Neural cell (in vitro differentiated cells): Measurements from ENCODE around the gene TRPM1.

Source experiments
- EP300 ChIP-seq: fragments of 450-650 bp; conservative IDR thresholded peaks from 2 replicates; pipeline ENCODE4 v1.6.1; 2014; ENCODE audit warnings: antibody characterized with exemption, mild to moderate bottlenecking, moderate library complexity; ENCODE audit not compliant: poor library complexity, severe bottlenecking
- EZH2 ChIP-seq: fragments of 200-600, 300-800 bp; shearing (Covaris generic), sonication (generic); IDR thresholded peaks from 2 replicates; pipeline ENCODE4 v1.6.1; 2014; ENCODE audit warnings: antibody characterized with exemption, low read length, borderline replicate concordance, mild to moderate bottlenecking; ENCODE audit not compliant: insufficient read depth, poor library complexity, severe bottlenecking
- POLR2AphosphoS5 ChIP-seq: IDR thresholded peaks from 2 replicates; pipeline ENCODE4 v1.6.1; 2012
- RAD21 ChIP-seq: fragments of 450-650 bp; conservative IDR thresholded peaks from 2 replicates; pipeline ENCODE4 v1.6.1; 2014; ENCODE audit warnings: antibody characterized with exemption, mild to moderate bottlenecking, moderate library complexity
- TF ChIP-seq, protein P1 (sequence below): fragments of 450-650 bp; IDR thresholded peaks from 2 replicates; pipeline ENCODE4 v1.5.1; 2014; ENCODE audit warnings: antibody characterized with exemption, mild to moderate bottlenecking, moderate library complexity; ENCODE audit not compliant: poor library complexity, severe bottlenecking
- TF ChIP-seq, protein P2 (sequence below): IDR thresholded peaks from 2 replicates; pipeline ENCODE4 v1.6.1; 2012; ENCODE audit warnings: borderline replicate concordance

DNA sequence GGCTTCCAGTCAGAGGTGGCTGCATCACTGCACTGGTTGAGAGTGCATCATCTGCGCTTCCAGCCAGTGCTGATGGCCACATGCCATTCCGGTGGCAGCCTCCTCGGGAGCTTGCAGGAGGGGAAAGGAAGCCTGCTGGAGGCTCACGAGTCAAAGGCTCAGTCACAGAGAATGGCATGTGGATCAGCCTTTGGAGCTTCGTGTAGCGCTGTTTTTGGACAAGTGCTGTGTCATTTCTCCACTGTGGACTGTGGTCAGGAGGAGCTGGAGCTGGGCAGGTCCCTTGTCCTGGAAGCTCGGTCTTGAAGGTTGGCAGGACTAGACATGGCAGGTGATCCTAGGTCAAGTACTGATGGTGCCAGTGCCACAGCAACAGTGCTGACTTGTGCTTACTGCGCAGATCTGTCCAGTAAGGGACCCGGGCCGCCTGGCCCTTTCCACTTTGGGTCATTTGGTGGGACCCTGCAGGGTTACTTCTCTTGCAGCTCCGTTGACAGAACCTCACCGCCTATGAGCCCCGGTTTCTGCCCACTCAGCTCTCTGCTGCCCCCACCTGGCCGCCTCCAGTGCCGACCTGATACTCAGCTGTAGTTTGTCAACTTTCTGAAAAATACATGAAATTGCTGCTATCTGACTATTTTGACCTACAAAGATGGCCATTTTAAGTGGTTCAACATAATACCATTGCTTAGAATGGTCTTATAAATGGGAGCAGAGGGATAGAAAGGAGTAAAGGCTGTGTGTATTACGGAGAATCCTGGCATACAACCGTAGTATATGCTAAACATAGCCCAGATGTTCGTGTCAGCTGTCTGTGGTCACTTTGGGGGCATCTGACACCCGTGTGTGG, 27.6 kb upstream of the TRPM1 start:
- TF ChIP-seq POLR2AphosphoS5: no peak
- TF ChIP-seq, protein P1, sequence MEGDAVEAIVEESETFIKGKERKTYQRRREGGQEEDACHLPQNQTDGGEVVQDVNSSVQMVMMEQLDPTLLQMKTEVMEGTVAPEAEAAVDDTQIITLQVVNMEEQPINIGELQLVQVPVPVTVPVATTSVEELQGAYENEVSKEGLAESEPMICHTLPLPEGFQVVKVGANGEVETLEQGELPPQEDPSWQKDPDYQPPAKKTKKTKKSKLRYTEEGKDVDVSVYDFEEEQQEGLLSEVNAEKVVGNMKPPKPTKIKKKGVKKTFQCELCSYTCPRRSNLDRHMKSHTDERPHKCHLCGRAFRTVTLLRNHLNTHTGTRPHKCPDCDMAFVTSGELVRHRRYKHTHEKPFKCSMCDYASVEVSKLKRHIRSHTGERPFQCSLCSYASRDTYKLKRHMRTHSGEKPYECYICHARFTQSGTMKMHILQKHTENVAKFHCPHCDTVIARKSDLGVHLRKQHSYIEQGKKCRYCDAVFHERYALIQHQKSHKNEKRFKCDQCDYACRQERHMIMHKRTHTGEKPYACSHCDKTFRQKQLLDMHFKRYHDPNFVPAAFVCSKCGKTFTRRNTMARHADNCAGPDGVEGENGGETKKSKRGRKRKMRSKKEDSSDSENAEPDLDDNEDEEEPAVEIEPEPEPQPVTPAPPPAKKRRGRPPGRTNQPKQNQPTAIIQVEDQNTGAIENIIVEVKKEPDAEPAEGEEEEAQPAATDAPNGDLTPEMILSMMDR: peak; percentile 53
- TF ChIP-seq EP300: no peak
- TF ChIP-seq EZH2: no peak
- TF ChIP-seq RAD21: peak; percentile 34
- TF ChIP-seq, protein P2, sequence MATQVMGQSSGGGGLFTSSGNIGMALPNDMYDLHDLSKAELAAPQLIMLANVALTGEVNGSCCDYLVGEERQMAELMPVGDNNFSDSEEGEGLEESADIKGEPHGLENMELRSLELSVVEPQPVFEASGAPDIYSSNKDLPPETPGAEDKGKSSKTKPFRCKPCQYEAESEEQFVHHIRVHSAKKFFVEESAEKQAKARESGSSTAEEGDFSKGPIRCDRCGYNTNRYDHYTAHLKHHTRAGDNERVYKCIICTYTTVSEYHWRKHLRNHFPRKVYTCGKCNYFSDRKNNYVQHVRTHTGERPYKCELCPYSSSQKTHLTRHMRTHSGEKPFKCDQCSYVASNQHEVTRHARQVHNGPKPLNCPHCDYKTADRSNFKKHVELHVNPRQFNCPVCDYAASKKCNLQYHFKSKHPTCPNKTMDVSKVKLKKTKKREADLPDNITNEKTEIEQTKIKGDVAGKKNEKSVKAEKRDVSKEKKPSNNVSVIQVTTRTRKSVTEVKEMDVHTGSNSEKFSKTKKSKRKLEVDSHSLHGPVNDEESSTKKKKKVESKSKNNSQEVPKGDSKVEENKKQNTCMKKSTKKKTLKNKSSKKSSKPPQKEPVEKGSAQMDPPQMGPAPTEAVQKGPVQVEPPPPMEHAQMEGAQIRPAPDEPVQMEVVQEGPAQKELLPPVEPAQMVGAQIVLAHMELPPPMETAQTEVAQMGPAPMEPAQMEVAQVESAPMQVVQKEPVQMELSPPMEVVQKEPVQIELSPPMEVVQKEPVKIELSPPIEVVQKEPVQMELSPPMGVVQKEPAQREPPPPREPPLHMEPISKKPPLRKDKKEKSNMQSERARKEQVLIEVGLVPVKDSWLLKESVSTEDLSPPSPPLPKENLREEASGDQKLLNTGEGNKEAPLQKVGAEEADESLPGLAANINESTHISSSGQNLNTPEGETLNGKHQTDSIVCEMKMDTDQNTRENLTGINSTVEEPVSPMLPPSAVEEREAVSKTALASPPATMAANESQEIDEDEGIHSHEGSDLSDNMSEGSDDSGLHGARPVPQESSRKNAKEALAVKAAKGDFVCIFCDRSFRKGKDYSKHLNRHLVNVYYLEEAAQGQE: no peak
